HL-60 (cell line): ENCODE measurements around the gene C11orf87.

Source experiments
- DNase-seq, 2 experiments: peaks; one replicate each; pipeline ENCODE4 v3.0.0-alpha.2; 2010 to 2020; ENCODE audit warnings: low read depth in 1 of 2, low spot score in 1 of 2
- H3K27ac ChIP-seq: fragments of 250-450 bp; sonication (Bioruptor Pico); replicated peaks from 2 replicates; pipeline ENCODE4 v1.5.1; 2020; ENCODE audit warnings: mild to moderate bottlenecking, moderate library complexity
- H3K27me3 ChIP-seq: fragments of 250-450 bp; sonication (Bioruptor Pico); 2 replicates; pipeline ENCODE4 v1.5.1; 2021; ENCODE audit warnings: mild to moderate bottlenecking, moderate library complexity; ENCODE audit not compliant: insufficient read depth, poor library complexity, severe bottlenecking
- H3K4me3 ChIP-seq: replicated peaks from 2 replicates; pipeline ENCODE4 v1.5.1; 2011; ENCODE audit warnings: mild to moderate bottlenecking, control low read depth, low read length; ENCODE audit not compliant: insufficient read depth
- GABPA ChIP-seq: IDR thresholded peaks from 2 replicates; pipeline ENCODE4 v1.6.1; 2012; ENCODE audit warnings: low read depth
- POLR2AphosphoS5 ChIP-seq: IDR thresholded peaks from 2 replicates; pipeline ENCODE4 v1.6.1; 2012; ENCODE audit warnings: low read depth
- SPI1 ChIP-seq: IDR thresholded peaks from 2 replicates; pipeline ENCODE4 v1.6.1; 2012; ENCODE audit warnings: low read depth, mild to moderate bottlenecking, borderline replicate concordance
- TF ChIP-seq, protein P1 (sequence below): IDR thresholded peaks from 2 replicates; pipeline ENCODE4 v1.6.1; 2012; ENCODE audit warnings: low read depth; ENCODE audit not compliant: insufficient replicate concordance
- TF ChIP-seq, protein P2 (sequence below): IDR thresholded peaks from one replicate; pipeline ENCODE4 v1.5.1; 2011; ENCODE audit warnings: low read length, control low read depth, inconsistent platforms; ENCODE audit not compliant: insufficient read depth

Gene C11orf87

GRCh38 chr11:109439684-109440083 is 17.7 kb downstream of the C11orf87 start:
- no peak for DNase-seq

GRCh38 chr11:109443052-109443451 is 21.1 kb downstream of the C11orf87 start:
- no peak overlapping the region for H3K4me3 ChIP-seq
- no peak for DNase-seq
- no peak for TF ChIP-seq SPI1
- TF ChIP-seq, protein P1, sequence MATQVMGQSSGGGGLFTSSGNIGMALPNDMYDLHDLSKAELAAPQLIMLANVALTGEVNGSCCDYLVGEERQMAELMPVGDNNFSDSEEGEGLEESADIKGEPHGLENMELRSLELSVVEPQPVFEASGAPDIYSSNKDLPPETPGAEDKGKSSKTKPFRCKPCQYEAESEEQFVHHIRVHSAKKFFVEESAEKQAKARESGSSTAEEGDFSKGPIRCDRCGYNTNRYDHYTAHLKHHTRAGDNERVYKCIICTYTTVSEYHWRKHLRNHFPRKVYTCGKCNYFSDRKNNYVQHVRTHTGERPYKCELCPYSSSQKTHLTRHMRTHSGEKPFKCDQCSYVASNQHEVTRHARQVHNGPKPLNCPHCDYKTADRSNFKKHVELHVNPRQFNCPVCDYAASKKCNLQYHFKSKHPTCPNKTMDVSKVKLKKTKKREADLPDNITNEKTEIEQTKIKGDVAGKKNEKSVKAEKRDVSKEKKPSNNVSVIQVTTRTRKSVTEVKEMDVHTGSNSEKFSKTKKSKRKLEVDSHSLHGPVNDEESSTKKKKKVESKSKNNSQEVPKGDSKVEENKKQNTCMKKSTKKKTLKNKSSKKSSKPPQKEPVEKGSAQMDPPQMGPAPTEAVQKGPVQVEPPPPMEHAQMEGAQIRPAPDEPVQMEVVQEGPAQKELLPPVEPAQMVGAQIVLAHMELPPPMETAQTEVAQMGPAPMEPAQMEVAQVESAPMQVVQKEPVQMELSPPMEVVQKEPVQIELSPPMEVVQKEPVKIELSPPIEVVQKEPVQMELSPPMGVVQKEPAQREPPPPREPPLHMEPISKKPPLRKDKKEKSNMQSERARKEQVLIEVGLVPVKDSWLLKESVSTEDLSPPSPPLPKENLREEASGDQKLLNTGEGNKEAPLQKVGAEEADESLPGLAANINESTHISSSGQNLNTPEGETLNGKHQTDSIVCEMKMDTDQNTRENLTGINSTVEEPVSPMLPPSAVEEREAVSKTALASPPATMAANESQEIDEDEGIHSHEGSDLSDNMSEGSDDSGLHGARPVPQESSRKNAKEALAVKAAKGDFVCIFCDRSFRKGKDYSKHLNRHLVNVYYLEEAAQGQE: no peak
- TF ChIP-seq, protein P2, sequence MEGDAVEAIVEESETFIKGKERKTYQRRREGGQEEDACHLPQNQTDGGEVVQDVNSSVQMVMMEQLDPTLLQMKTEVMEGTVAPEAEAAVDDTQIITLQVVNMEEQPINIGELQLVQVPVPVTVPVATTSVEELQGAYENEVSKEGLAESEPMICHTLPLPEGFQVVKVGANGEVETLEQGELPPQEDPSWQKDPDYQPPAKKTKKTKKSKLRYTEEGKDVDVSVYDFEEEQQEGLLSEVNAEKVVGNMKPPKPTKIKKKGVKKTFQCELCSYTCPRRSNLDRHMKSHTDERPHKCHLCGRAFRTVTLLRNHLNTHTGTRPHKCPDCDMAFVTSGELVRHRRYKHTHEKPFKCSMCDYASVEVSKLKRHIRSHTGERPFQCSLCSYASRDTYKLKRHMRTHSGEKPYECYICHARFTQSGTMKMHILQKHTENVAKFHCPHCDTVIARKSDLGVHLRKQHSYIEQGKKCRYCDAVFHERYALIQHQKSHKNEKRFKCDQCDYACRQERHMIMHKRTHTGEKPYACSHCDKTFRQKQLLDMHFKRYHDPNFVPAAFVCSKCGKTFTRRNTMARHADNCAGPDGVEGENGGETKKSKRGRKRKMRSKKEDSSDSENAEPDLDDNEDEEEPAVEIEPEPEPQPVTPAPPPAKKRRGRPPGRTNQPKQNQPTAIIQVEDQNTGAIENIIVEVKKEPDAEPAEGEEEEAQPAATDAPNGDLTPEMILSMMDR: no peak
- no peak for TF ChIP-seq GABPA
- TF ChIP-seq POLR2AphosphoS5: no peak
- no peaks in the 10 kb centered on the region for H3K27me3 ChIP-seq
- no peak overlapping the region for H3K27ac ChIP-seq

More at GRCh38 chr11:109439684-109440083, 17.7 kb downstream of the C11orf87 start:
- no peak overlapping the region for H3K4me3 ChIP-seq
- no peak overlapping the region for H3K27ac ChIP-seq
- no peaks in the 10 kb centered on the region for H3K27me3 ChIP-seq
- TF ChIP-seq GABPA: no peak
- no peak for TF ChIP-seq POLR2AphosphoS5
- no peak for TF ChIP-seq SPI1
- TF ChIP-seq, protein P2: no peak
- TF ChIP-seq, protein P1: no peak

DNA sequence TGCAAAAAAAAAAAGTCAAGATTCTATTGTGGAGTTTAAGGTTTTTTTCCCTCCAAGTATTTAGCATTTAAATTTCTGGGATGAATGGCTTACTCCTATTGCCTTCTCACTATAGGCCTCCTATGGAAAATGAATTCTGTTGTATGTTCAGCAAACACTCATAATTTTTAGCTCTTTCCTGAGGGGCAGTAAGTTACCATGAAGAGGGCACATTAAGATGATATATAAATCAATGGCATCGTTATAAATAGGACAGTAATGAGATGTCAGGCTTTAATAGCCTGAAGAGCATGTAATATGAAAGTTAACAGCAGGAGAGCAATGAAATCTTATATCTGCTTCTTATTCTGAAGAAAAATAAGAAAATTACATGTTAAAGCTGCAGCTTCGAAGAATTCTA is 32.9 kb downstream of the C11orf87 start:
- DNase-seq: no peak
- H3K4me3 ChIP-seq: no peak overlapping the region
- TF ChIP-seq, protein P2: no peak
- TF ChIP-seq GABPA (no peak), POLR2AphosphoS5 (no peak), SPI1 (no peak)
- TF ChIP-seq, protein P1: no peak
- H3K27me3 ChIP-seq: no peaks in the 10 kb centered on the region
- no peak overlapping the region for H3K27ac ChIP-seq
